ENCODE data around the gene MMP20.

The MMP20 gene

GRCh38 chr11:102552020-102552419 is 73.1 kb downstream of the MMP20 start:
- H3K36me3 ChIP-seq (ENCODE audit: insufficient read depth), result no peaks in the 10 kb centered on the region
- no peak overlapping the region for H3K4me2 ChIP-seq
- H3K4me3 ChIP-seq (IDR thresholded peaks at IDR 0.05; ENCODE audit: insufficient read depth, low read depth, low read length), result no peak overlapping the region
- no peaks in the 10 kb centered on the region for H3K27me3 ChIP-seq (ENCODE audit: insufficient read depth, low read depth)
- H2AFZ ChIP-seq (ENCODE audit: low read depth), result no peak overlapping the region
- no peaks in the 10 kb centered on the region for H4K20me1 ChIP-seq (ENCODE audit: insufficient read depth)
- no peak overlapping the region for H3K27ac ChIP-seq
- TF ChIP-seq, protein P1, sequence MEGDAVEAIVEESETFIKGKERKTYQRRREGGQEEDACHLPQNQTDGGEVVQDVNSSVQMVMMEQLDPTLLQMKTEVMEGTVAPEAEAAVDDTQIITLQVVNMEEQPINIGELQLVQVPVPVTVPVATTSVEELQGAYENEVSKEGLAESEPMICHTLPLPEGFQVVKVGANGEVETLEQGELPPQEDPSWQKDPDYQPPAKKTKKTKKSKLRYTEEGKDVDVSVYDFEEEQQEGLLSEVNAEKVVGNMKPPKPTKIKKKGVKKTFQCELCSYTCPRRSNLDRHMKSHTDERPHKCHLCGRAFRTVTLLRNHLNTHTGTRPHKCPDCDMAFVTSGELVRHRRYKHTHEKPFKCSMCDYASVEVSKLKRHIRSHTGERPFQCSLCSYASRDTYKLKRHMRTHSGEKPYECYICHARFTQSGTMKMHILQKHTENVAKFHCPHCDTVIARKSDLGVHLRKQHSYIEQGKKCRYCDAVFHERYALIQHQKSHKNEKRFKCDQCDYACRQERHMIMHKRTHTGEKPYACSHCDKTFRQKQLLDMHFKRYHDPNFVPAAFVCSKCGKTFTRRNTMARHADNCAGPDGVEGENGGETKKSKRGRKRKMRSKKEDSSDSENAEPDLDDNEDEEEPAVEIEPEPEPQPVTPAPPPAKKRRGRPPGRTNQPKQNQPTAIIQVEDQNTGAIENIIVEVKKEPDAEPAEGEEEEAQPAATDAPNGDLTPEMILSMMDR (conservative IDR thresholded peaks at IDR 0.05; ENCODE audit: low read depth, low read length), result no peak
- H3K9ac ChIP-seq, result no peak overlapping the region
- H3K79me2 ChIP-seq (ENCODE audit: insufficient read depth, low read depth), result no peaks in the 10 kb centered on the region
- H3K4me1 ChIP-seq (ENCODE audit: low read depth, poor library complexity, severe bottlenecking), result no peaks in the 10 kb centered on the region

- no peaks in the 10 kb centered on the region for H3K4me1 ChIP-seq (ENCODE audit: low read depth, poor library complexity, severe bottlenecking)
- H3K4me2 ChIP-seq, result no peak overlapping the region
- no peak overlapping the region for H2AFZ ChIP-seq (ENCODE audit: low read depth)
- H3K36me3 ChIP-seq (ENCODE audit: insufficient read depth), result no peaks in the 10 kb centered on the region
- no peaks in the 10 kb centered on the region for H3K27me3 ChIP-seq (ENCODE audit: insufficient read depth, low read depth)
- no peak overlapping the region for H3K9ac ChIP-seq
- no peaks in the 10 kb centered on the region for H3K79me2 ChIP-seq (ENCODE audit: insufficient read depth, low read depth)
- H4K20me1 ChIP-seq (ENCODE audit: insufficient read depth), result no peaks in the 10 kb centered on the region
- no peak overlapping the region for H3K27ac ChIP-seq
- H3K4me3 ChIP-seq (IDR thresholded peaks at IDR 0.05; ENCODE audit: insufficient read depth, low read depth, low read length), result no peak overlapping the region
- TF ChIP-seq, protein P1 (conservative IDR thresholded peaks at IDR 0.05; ENCODE audit: low read depth, low read length), result no peak
Observed at GRCh38 chr11:102551169-102551781, 73.9 kb downstream of the MMP20 start.

DNA sequence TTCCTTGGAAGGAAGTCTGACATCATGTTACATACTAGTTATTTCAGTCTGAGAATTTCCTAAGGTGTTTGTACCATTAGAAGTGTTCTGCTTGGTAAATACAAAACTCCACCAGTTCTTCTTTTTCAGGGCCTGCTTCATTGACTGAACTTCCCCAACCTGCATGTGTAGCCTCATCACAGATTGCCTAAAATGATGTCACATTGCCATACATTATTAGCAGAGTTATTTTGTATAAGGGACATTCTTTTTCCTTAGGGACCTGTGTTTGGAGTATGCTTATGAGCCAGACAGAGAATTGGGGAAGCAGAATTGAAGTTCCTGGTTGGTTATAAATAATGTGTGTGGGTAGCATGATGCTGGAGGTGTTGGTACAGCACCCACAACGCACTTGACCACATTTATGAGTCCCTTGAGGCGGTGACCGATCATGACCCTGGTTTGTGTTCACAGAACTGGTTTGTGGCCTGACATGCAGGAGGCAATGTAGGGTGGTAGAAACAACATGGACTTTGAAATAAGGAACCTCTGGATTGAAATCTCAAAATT is 78.1 kb downstream of the MMP20 start:
- Histone ChIP-seq H3K79me2 (ENCODE audit: insufficient read depth, low read depth) (no peaks in the 10 kb centered on the region), H4K20me1 (ENCODE audit: insufficient read depth) (no peaks in the 10 kb centered on the region), H2AFZ (ENCODE audit: low read depth) (no peak overlapping the region), H3K9ac (no peak overlapping the region), H3K27ac (no peak overlapping the region), H3K36me3 (ENCODE audit: insufficient read depth) (no peaks in the 10 kb centered on the region), H3K27me3 (ENCODE audit: insufficient read depth, low read depth) (no peaks in the 10 kb centered on the region), H3K4me2 (no peak overlapping the region), H3K4me1 (ENCODE audit: low read depth, poor library complexity, severe bottlenecking) (no peaks in the 10 kb centered on the region), H3K4me3 (IDR thresholded peaks at IDR 0.05; ENCODE audit: insufficient read depth, low read depth, low read length) (no peak overlapping the region)
- TF ChIP-seq, protein P1 (conservative IDR thresholded peaks at IDR 0.05; ENCODE audit: low read depth, low read length), result no peak

- TF ChIP-seq, protein P1 (conservative IDR thresholded peaks at IDR 0.05; ENCODE audit: low read depth, low read length), result no peak
- Histone ChIP-seq H2AFZ (ENCODE audit: low read depth) (no peak overlapping the region), H3K4me1 (ENCODE audit: low read depth, poor library complexity, severe bottlenecking) (no peaks in the 10 kb centered on the region), H3K79me2 (ENCODE audit: insufficient read depth, low read depth) (no peaks in the 10 kb centered on the region), H4K20me1 (ENCODE audit: insufficient read depth) (no peaks in the 10 kb centered on the region), H3K27me3 (ENCODE audit: insufficient read depth, low read depth) (no peaks in the 10 kb centered on the region), H3K9ac (no peak overlapping the region), H3K4me3 (IDR thresholded peaks at IDR 0.05; ENCODE audit: insufficient read depth, low read depth, low read length) (no peak overlapping the region), H3K36me3 (ENCODE audit: insufficient read depth) (no peaks in the 10 kb centered on the region), H3K4me2 (no peak overlapping the region), H3K27ac (no peak overlapping the region)
Observed at GRCh38 chr11:102546427-102546826, 78.7 kb downstream of the MMP20 start.

Data from KMS-11 (cell line).